Mesendoderm (in vitro differentiated cells): ENCODE measurements around the gene PLK3.

ENCODE experiments used
- DNase-seq: peaks from one replicate; pipeline ENCODE4 v3.0.0; 2013
- H2AK5ac ChIP-seq: 2 replicates; pipeline ENCODE4 v1.6.1; 2013; ENCODE audit warnings: low read length, inconsistent platforms
- H2BK120ac ChIP-seq: 2 replicates; pipeline ENCODE4 v1.6.1; 2013; ENCODE audit warnings: low read depth, mild to moderate bottlenecking, low read length, moderate library complexity, mixed read lengths
- H2BK15ac ChIP-seq: replicated peaks from 2 replicates; pipeline ENCODE4 v1.6.1; 2013; ENCODE audit warnings: low read depth, mild to moderate bottlenecking, moderate library complexity
- H2BK5ac ChIP-seq: 2 replicates; pipeline ENCODE4 v1.6.1; 2013; ENCODE audit warnings: low read length, inconsistent platforms
- H3K18ac ChIP-seq: 2 replicates; pipeline ENCODE4 v1.6.1; 2013; ENCODE audit warnings: mild to moderate bottlenecking, low read length, mixed read lengths
- H3K23ac ChIP-seq: one replicate; pipeline ENCODE4 v1.6.1; 2013; ENCODE audit warnings: low read length
- H3K27ac ChIP-seq: 2 replicates; pipeline ENCODE4 v1.5.1; 2013; ENCODE audit warnings: low read depth, mild to moderate bottlenecking, inconsistent platforms, low read length, moderate library complexity
- H3K27me3 ChIP-seq: 2 replicates; pipeline ENCODE4 v1.6.1; 2013; ENCODE audit warnings: low read length, control low read depth, mild to moderate bottlenecking, inconsistent platforms; ENCODE audit not compliant: insufficient read depth, poor library complexity
- H3K36me3 ChIP-seq: 2 replicates; pipeline ENCODE4 v1.6.1; 2013; ENCODE audit warnings: low read length, inconsistent platforms; ENCODE audit not compliant: control insufficient read depth, insufficient read depth
- H3K4ac ChIP-seq: one replicate; pipeline ENCODE4 v1.6.1; 2013; ENCODE audit warnings: low read depth, mild to moderate bottlenecking, low read length, moderate library complexity
- H3K4me1 ChIP-seq: 2 replicates; pipeline ENCODE4 v1.6.1; 2013; ENCODE audit warnings: low read depth, low read length, inconsistent platforms; ENCODE audit not compliant: control insufficient read depth
- H3K4me2 ChIP-seq: 2 replicates; pipeline ENCODE4 v1.6.1; 2013; ENCODE audit warnings: low read length
- H3K4me3 ChIP-seq: 2 replicates; pipeline ENCODE4 v1.5.1; 2013; ENCODE audit warnings: mild to moderate bottlenecking, low read length
- H3K56ac ChIP-seq: one replicate; pipeline ENCODE4 v1.6.1; 2013; ENCODE audit warnings: low read length
- H3K79me1 ChIP-seq: 2 replicates; pipeline ENCODE4 v1.6.1; 2013; ENCODE audit warnings: low read length, inconsistent platforms
- H3K79me2 ChIP-seq: 2 replicates; pipeline ENCODE4 v1.6.1; 2013; ENCODE audit warnings: mild to moderate bottlenecking, low read length; ENCODE audit not compliant: control insufficient read depth, insufficient read depth
- H3K9ac ChIP-seq: 2 replicates; pipeline ENCODE4 v1.6.1; 2013; ENCODE audit warnings: low read length, inconsistent platforms
- H4K5ac ChIP-seq: one replicate; pipeline ENCODE4 v1.6.1; 2013; ENCODE audit warnings: low read length
- H4K8ac ChIP-seq: one replicate; pipeline ENCODE4 v1.6.1; 2013; ENCODE audit warnings: low read depth, mild to moderate bottlenecking, control low read depth, low read length, moderate library complexity
- WGBS: extraction: QIAGEN DNeasy Blood & Tissue Kit; methylation state at CpG from one replicate; pipeline ENCODE4 v1.1.7; 2013; ENCODE audit warnings: low lambda C conversion rate, missing lambda C conversion rate; ENCODE audit not compliant: insufficient coverage; ENCODE audit errors: extremely low coverage; 5-methylcytosine and 5-hydroxymethylcytosine counted together

Gene PLK3

DNA sequence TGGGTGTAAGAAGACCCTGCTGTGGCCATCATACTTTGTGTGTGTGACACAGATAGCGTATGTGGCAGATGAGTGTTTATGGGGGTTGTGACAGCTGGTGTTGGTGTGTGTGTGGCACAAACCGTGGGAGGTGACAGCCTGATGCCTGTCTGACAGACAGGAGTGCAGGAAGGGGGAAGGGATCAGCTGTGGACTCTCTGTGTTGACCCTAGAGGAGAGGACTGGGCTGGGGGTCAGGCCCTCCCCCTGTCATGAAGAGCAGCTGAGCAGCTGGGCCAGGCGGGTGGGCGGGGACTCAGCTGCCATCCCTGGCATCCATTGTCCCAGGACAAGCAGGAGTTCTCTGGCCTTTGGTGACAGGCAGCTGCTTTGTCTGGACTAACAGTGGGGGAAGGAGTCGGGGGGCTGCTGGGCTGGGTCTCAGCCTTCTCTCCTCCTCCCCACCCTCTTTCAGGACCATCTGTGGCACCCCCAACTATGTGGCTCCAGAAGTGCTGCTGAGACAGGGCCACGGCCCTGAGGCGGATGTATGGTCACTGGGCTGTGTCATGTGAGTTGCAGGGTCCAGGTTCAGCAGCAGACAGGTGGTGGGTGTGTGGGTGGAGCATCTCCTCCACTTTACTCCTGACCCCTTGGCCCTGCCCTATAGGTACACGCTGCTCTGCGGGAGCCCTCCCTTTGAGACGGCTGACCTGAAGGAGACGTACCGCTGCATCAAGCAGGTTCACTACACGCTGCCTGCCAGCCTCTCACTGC, 2.3 kb downstream of the PLK3 start:
- WGBS = no CpG with 5 or more reads among the region's 13 CpGs
- Histone ChIP-seq H3K4me1 (peaks cover 11% of the 10 kb centered on the region), H3K27me3 (no peaks in the 10 kb centered on the region), H3K79me1 (peaks cover 7% of the 10 kb centered on the region), H2BK15ac (no peak overlapping the region), H3K79me2 (no peaks in the 10 kb centered on the region), H4K5ac (no peak overlapping the region), H2BK120ac (no peak overlapping the region), H2BK5ac (no peak overlapping the region), H3K27ac (no peak overlapping the region), H3K4me3 (no peak overlapping the region), H3K56ac (peak overlapping the region; percentile 5), H3K36me3 (no peaks in the 10 kb centered on the region), H4K8ac (no peak overlapping the region), H3K23ac (no peak overlapping the region), H3K18ac (no peak overlapping the region), H3K9ac (no peak overlapping the region), H3K4me2 (no peak overlapping the region), H2AK5ac (no peak overlapping the region), H3K4ac (no peak overlapping the region)
- no peak for DNase-seq

- no peak overlapping the region for H2BK120ac ChIP-seq
- no peak overlapping the region for H3K4me3 ChIP-seq
- H3K36me3 ChIP-seq = no peaks in the 10 kb centered on the region
Observed at GRCh38 chr1:44803062-44803311, 2.8 kb downstream of the PLK3 start.

DNA sequence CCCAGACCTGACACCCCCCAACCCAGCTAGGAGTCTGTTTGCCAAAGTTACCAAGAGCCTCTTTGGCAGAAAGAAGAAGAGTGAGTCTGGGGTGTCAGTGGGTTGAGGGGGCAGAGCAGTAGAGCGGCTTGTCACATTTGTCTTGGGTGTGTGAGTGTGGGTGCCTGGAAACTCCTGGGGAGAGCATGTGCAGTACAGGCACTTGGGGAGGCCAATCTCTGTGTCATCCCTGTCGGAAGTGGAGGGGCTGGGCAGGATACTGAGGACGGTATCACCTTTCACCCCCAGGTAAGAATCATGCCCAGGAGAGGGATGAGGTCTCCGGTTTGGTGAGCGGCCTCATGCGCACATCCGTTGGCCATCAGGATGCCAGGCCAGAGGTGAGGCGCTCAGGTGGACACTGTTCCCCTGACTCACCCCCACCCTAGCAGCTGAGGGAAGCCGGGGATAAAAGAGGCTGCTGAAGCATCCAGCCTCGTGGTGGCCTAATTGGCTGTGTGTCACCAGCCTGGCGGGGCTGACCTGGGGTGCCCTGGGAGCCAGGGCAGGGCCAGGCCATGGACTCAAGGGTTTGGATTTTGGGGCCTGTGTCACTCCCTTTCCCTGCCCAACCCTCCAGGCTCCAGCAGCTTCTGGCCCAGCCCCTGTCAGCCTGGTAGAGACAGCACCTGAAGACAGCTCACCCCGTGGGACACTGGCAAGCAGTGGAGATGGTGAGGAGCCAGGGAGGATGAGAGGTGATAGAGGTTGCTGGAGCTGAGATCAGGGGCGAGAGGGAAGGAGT, 3.3 kb downstream of the PLK3 start:
- Histone ChIP-seq H2AK5ac (no peak overlapping the region), H3K4me3 (no peak overlapping the region), H3K27ac (no peak overlapping the region), H3K56ac (no peak overlapping the region), H3K79me2 (no peaks in the 10 kb centered on the region), H2BK15ac (no peak overlapping the region), H3K79me1 (peaks cover 7% of the 10 kb centered on the region), H3K23ac (no peak overlapping the region), H3K36me3 (no peaks in the 10 kb centered on the region), H4K5ac (no peak overlapping the region), H3K4me2 (no peak overlapping the region), H4K8ac (no peak overlapping the region), H3K27me3 (no peaks in the 10 kb centered on the region), H3K18ac (no peak overlapping the region), H2BK120ac (no peak overlapping the region), H3K4ac (no peak overlapping the region), H2BK5ac (no peak overlapping the region), H3K9ac (no peak overlapping the region), H3K4me1 (peaks cover 17% of the 10 kb centered on the region)
- no CpG with 5 or more reads among the region's 13 CpGs for WGBS
- DNase-seq = no peak

More at GRCh38 chr1:44803062-44803311, 2.8 kb downstream of the PLK3 start:
- H3K18ac ChIP-seq = no peak overlapping the region
- peaks cover 15% of the 10 kb centered on the region for H3K4me1 ChIP-seq
- H3K23ac ChIP-seq = no peak overlapping the region
- H4K8ac ChIP-seq = no peak overlapping the region
- H2BK15ac ChIP-seq = no peak overlapping the region
- peaks cover 7% of the 10 kb centered on the region for H3K79me1 ChIP-seq
- H3K4me2 ChIP-seq = no peak overlapping the region
- DNase-seq = no peak
- no peak overlapping the region for H3K4ac ChIP-seq
- no peak overlapping the region for H2BK5ac ChIP-seq
- H3K56ac ChIP-seq = no peak overlapping the region
- no peaks in the 10 kb centered on the region for H3K79me2 ChIP-seq
- no CpG with 5 or more reads among the region's 9 CpGs for WGBS
- no peak overlapping the region for H3K9ac ChIP-seq
- H4K5ac ChIP-seq = no peak overlapping the region
- H2AK5ac ChIP-seq = no peak overlapping the region
- no peak overlapping the region for H3K27ac ChIP-seq
- H3K27me3 ChIP-seq = no peaks in the 10 kb centered on the region

- no peak overlapping the region for H3K9ac ChIP-seq
- H2BK5ac ChIP-seq = no peak overlapping the region
- no peaks in the 10 kb centered on the region for H3K36me3 ChIP-seq
- no peak overlapping the region for H2BK120ac ChIP-seq
- H3K23ac ChIP-seq = no peak overlapping the region
- H3K79me1 ChIP-seq = peaks cover 7% of the 10 kb centered on the region
- H3K27me3 ChIP-seq = no peaks in the 10 kb centered on the region
- no peak overlapping the region for H4K5ac ChIP-seq
- no peak overlapping the region for H2AK5ac ChIP-seq
- H3K56ac ChIP-seq = no peak overlapping the region
- H4K8ac ChIP-seq = no peak overlapping the region
- H3K4me1 ChIP-seq = peaks cover 23% of the 10 kb centered on the region
- no peak overlapping the region for H3K18ac ChIP-seq
- no peak overlapping the region for H3K27ac ChIP-seq
- DNase-seq = no peak
- no peaks in the 10 kb centered on the region for H3K79me2 ChIP-seq
- H2BK15ac ChIP-seq = no peak overlapping the region
- WGBS = no CpG with 5 or more reads among the region's 20 CpGs
- H3K4ac ChIP-seq = no peak overlapping the region
- H3K4me2 ChIP-seq = no peak overlapping the region
- H3K4me3 ChIP-seq = no peak overlapping the region
Observed at GRCh38 chr1:44805311-44806024, 5.3 kb downstream of the PLK3 start.

- Histone ChIP-seq H3K36me3 (no peaks in the 10 kb centered on the region), H3K23ac (no peak overlapping the region), H2AK5ac (no peak overlapping the region), H3K27ac (peak overlapping the region; percentile 96), H2BK15ac (no peak overlapping the region), H3K4ac (no peak overlapping the region), H3K79me2 (no peaks in the 10 kb centered on the region), H4K5ac (no peak overlapping the region), H3K18ac (no peak overlapping the region), H2BK5ac (no peak overlapping the region), H3K9ac (no peak overlapping the region), H4K8ac (no peak overlapping the region), H3K27me3 (no peaks in the 10 kb centered on the region), H3K4me3 (no peak overlapping the region), H3K79me1 (peaks cover 3% of the 10 kb centered on the region), H3K4me1 (peaks cover 23% of the 10 kb centered on the region), H3K56ac (no peak overlapping the region), H2BK120ac (no peak overlapping the region), H3K4me2 (no peak overlapping the region)
- DNase-seq = no peak
- no CpG with 5 or more reads among the region's 70 CpGs for WGBS
Observed at GRCh38 chr1:44806025-44806703, 6.0 kb downstream of the PLK3 start.
